Chondrocyte (in vitro differentiated cells): Measurements from ENCODE around the gene GLT1D1. TPM values are rescaled to one million over a fixed set of nuclear protein-coding genes. Genes with fewer than 3 reads are reported as not detected.

Experiments
- DNase-seq: peaks from one replicate; pipeline ENCODE4 v3.0.0; 2021; ENCODE audit warnings: mixed read lengths, low spot score
- H3K27ac Mint-ChIP-seq: one replicate; pipeline ENCODE4 v1.8.0; 2021; ENCODE audit warnings: mild to moderate bottlenecking, moderate library complexity, mixed read lengths; ENCODE audit not compliant: unreplicated experiment
- H3K27me3 Mint-ChIP-seq: 2 replicates; pipeline ENCODE4 v1.8.0; 2021; ENCODE audit warnings: low read depth, mixed read lengths
- H3K36me3 Mint-ChIP-seq: 2 replicates; pipeline ENCODE4 v1.8.0; 2021; ENCODE audit warnings: low read depth, mixed read lengths
- H3K4me1 Mint-ChIP-seq: 2 replicates; pipeline ENCODE4 v1.8.0; 2021; ENCODE audit warnings: low read depth, mild to moderate bottlenecking, mixed read lengths
- H3K4me3 Mint-ChIP-seq: one replicate; pipeline ENCODE4 v1.8.0; 2021; ENCODE audit warnings: mild to moderate bottlenecking, moderate library complexity, mixed read lengths; ENCODE audit not compliant: unreplicated experiment
- H3K9me3 Mint-ChIP-seq: 2 replicates; pipeline ENCODE4 v1.8.0; 2021; ENCODE audit warnings: low read depth, mixed read lengths
- CTCF ChIP-seq: fragments of 200-600 bp; sonication (generic); IDR thresholded peaks from 2 replicates; pipeline ENCODE4 v1.5.0; 2021; ENCODE audit warnings: antibody characterized with exemption, mild to moderate bottlenecking, moderate library complexity
- total RNA-seq: library from RNA; stranded (reverse); gene quantifications from 3 replicates; pipeline ENCODE4 v1.2.1, GENCODE V29; 2021

Gene GLT1D1
- total RNA-seq, 1 donor from 2014 or later = 0.22 TPM

- no peak for DNase-seq
- Mint-ChIP-seq H3K36me3 (no peaks in the 10 kb centered on the region), H3K27ac (no peak overlapping the region), H3K9me3 (peaks cover 16% of the 10 kb centered on the region), H3K27me3 (peaks cover 6% of the 10 kb centered on the region), H3K4me1 (no peaks in the 10 kb centered on the region), H3K4me3 (no peak overlapping the region)
- TF ChIP-seq CTCF = no peak
Observed at GRCh38 chr12:129009833-129010622, 156.8 kb downstream of the GLT1D1 start.

GRCh38 chr12:129016159-129016558 lies 162.9 kb downstream of the GLT1D1 start:
- no peak overlapping the region for H3K27ac Mint-ChIP-seq
- peaks cover 29% of the 10 kb centered on the region for H3K9me3 Mint-ChIP-seq
- no peaks in the 10 kb centered on the region for H3K27me3 Mint-ChIP-seq
- DNase-seq = no peak
- no peaks in the 10 kb centered on the region for H3K36me3 Mint-ChIP-seq
- H3K4me3 Mint-ChIP-seq = no peak overlapping the region
- no peaks in the 10 kb centered on the region for H3K4me1 Mint-ChIP-seq
- no peak for TF ChIP-seq CTCF

GRCh38 chr12:129025055-129025454 lies 171.8 kb downstream of the GLT1D1 start:
- H3K27me3 Mint-ChIP-seq = peaks cover 1% of the 10 kb centered on the region
- DNase-seq = no peak
- no peaks in the 10 kb centered on the region for H3K36me3 Mint-ChIP-seq
- no peaks in the 10 kb centered on the region for H3K4me1 Mint-ChIP-seq
- peaks cover 14% of the 10 kb centered on the region for H3K9me3 Mint-ChIP-seq
- H3K4me3 Mint-ChIP-seq = no peak overlapping the region
- no peak for TF ChIP-seq CTCF
- H3K27ac Mint-ChIP-seq = no peak overlapping the region

- Mint-ChIP-seq H3K27ac (no peak overlapping the region), H3K9me3 (peaks cover 6% of the 10 kb centered on the region), H3K36me3 (peaks cover 1% of the 10 kb centered on the region), H3K4me1 (no peaks in the 10 kb centered on the region), H3K27me3 (peaks cover 5% of the 10 kb centered on the region), H3K4me3 (no peak overlapping the region)
- DNase-seq = no peak
- no peak for TF ChIP-seq CTCF
Observed at GRCh38 chr12:129028844-129029243, 175.6 kb downstream of the GLT1D1 start.

Other genes with a start within 250 kb of the GLT1D1 start
- gene SLC15A4, start 29.5 kb upstream of the GLT1D1 start, total RNA-seq = 31.7 to 35.0 TPM (median 34.0 TPM) in 3 replicates